ENCODE results near the gene KRT81. TPM values are rescaled to one million over a fixed set of nuclear protein-coding genes. Genes with fewer than 3 reads are reported as not detected.

KRT81 gene
- total RNA-seq, 1 experiment from 2014 or later = 2.5 TPM

GRCh38 chr12:52308806-52309425 is 17.6 kb upstream of the KRT81 start:
- peaks cover 19% of the 10 kb centered on the region for H3K4me1 ChIP-seq (replicated peaks; ENCODE audit: insufficient read depth)
- ChIA-PET CTCF (interaction anchor here (0.6 to 1.5 kb wide), 6 partner anchors 10 to 775 kb away, joined by 3 to 10 read pairs (median 4); no protein-coding TSS in a partner anchor), POLR2A (ENCODE audit: unreplicated experiment) (interaction anchor here (0.7 to 0.9 kb wide), 4 partner anchors 28 to 164 kb away, joined by 3 to 13 read pairs (median 6); no protein-coding TSS in a partner anchor)
- peak overlapping the region; percentile 76 for H2AFZ ChIP-seq
- no peaks in the 10 kb centered on the region for H3K9me2 ChIP-seq (ENCODE audit: insufficient read depth)
- H3F3A ChIP-seq (ENCODE audit: insufficient read depth, low read depth) = peaks cover 4% of the 10 kb centered on the region; the same call in 1 of the 2 replicates
- intact Hi-C loops (cut with micrococcal nuclease; ENCODE audit: unreplicated experiment) = no loop called here
- no peaks in the 10 kb centered on the region for H3K79me2 ChIP-seq (ENCODE audit: low read depth)
- H3K9me3 ChIP-seq (ENCODE audit: insufficient read depth, low read depth) = no peaks in the 10 kb centered on the region
- no peaks in the 10 kb centered on the region for H4K20me1 ChIP-seq (ENCODE audit: insufficient read depth)
- no peaks in the 10 kb centered on the region for H3K27me3 ChIP-seq (ENCODE audit: insufficient read depth, low read depth)
- BruUV-seq (replicated peaks) = TSS peak; percentile 95
- no peak for DNase-seq
- no peak overlapping the region for H3K27ac ChIP-seq
- H3K4me2 ChIP-seq = peak overlapping the region; percentile 94
- no peaks in the 10 kb centered on the region for H3K36me3 ChIP-seq (ENCODE audit: low read depth)
- H3K4me3 ChIP-seq = peak overlapping the region; percentile 71
- TF ChIP-seq EZH2 (IDR thresholded peaks at IDR 0.05; ENCODE audit: low read depth) (no peak), CTCF (conservative IDR thresholded peaks at IDR 0.05) (no peak)

- Histone ChIP-seq H3K4me2 (peak overlapping the region; percentile 94), H2AFZ (peak overlapping the region; percentile 76), H3K79me2 (ENCODE audit: low read depth) (no peaks in the 10 kb centered on the region), H3K4me1 (replicated peaks; ENCODE audit: insufficient read depth) (peaks cover 19% of the 10 kb centered on the region), H3K36me3 (ENCODE audit: low read depth) (no peaks in the 10 kb centered on the region), H3K4me3 (peak overlapping the region; percentile 71), H3F3A (ENCODE audit: insufficient read depth, low read depth) (peaks cover 4% of the 10 kb centered on the region; the same call in 1 of the 2 replicates), H3K9me3 (ENCODE audit: insufficient read depth, low read depth) (no peaks in the 10 kb centered on the region), H3K9me2 (ENCODE audit: insufficient read depth) (no peaks in the 10 kb centered on the region), H3K27me3 (ENCODE audit: insufficient read depth, low read depth) (no peaks in the 10 kb centered on the region), H4K20me1 (ENCODE audit: insufficient read depth) (no peaks in the 10 kb centered on the region), H3K27ac (no peak overlapping the region)
- ChIA-PET POLR2A (ENCODE audit: unreplicated experiment) (interaction anchor here (0.6 to 0.9 kb wide), 4 partner anchors 27 to 163 kb away, joined by 3 to 9 read pairs (median 6); no protein-coding TSS in a partner anchor), CTCF (interaction anchor here (0.6 to 1.5 kb wide), 6 partner anchors 10 to 774 kb away, joined by 3 to 10 read pairs (median 4); no protein-coding TSS in a partner anchor)
- TSS peak; percentile 53 for BruUV-seq (replicated peaks)
- DNase-seq = peak; percentile 49 to 75
- TF ChIP-seq CTCF (conservative IDR thresholded peaks at IDR 0.05) = no peak
- TF ChIP-seq EZH2 (IDR thresholded peaks at IDR 0.05; ENCODE audit: low read depth) = no peak
- intact Hi-C loops (cut with micrococcal nuclease; ENCODE audit: unreplicated experiment) = no loop called here
Observed at GRCh38 chr12:52307836-52308805, 16.8 kb upstream of the KRT81 start.

- Histone ChIP-seq H3K9me2 (ENCODE audit: insufficient read depth) (no peaks in the 10 kb centered on the region), H3K27ac (no peak overlapping the region), H4K20me1 (ENCODE audit: insufficient read depth) (no peaks in the 10 kb centered on the region), H3K4me3 (no peak overlapping the region), H3K27me3 (ENCODE audit: insufficient read depth, low read depth) (no peaks in the 10 kb centered on the region), H2AFZ (no peak overlapping the region), H3K9me3 (ENCODE audit: insufficient read depth, low read depth) (no peaks in the 10 kb centered on the region), H3K4me1 (replicated peaks; ENCODE audit: insufficient read depth) (peaks cover 19% of the 10 kb centered on the region), H3F3A (ENCODE audit: insufficient read depth, low read depth) (peaks cover 4% of the 10 kb centered on the region; the same call in 1 of the 2 replicates), H3K4me2 (no peak overlapping the region), H3K36me3 (ENCODE audit: low read depth) (no peaks in the 10 kb centered on the region), H3K79me2 (ENCODE audit: low read depth) (no peaks in the 10 kb centered on the region)
- no peak for TF ChIP-seq CTCF (conservative IDR thresholded peaks at IDR 0.05)
- TF ChIP-seq EZH2 (IDR thresholded peaks at IDR 0.05; ENCODE audit: low read depth) = no peak
- DNase-seq = no peak
- ChIA-PET POLR2A (ENCODE audit: unreplicated experiment) (interaction anchor here (0.6 kb wide), 3 partner anchors 14 to 274 kb away, joined by 4 to 9 read pairs (median 7); no protein-coding TSS in a partner anchor), CTCF (interaction anchor here (0.5 to 1.4 kb wide), 4 partner anchors 12 to 95 kb away, joined by 3 to 6 read pairs (median 4); no protein-coding TSS in a partner anchor)
- intact Hi-C loops (cut with micrococcal nuclease; ENCODE audit: unreplicated experiment) = no loop called here
- BruUV-seq (replicated peaks) = no TSS peak
Observed at GRCh38 chr12:52306731-52307130, 15.4 kb upstream of the KRT81 start.

All from PC-9 (cell line).